PFSK-1 (cell line): ENCODE data around the gene BPIFB1.

ENCODE experiments used
- FOXP2 ChIP-seq: optimal IDR thresholded peaks from 2 replicates; pipeline ENCODE3; 2011; ENCODE audit warnings: borderline replicate concordance, control low read depth, inconsistent platforms; ENCODE audit not compliant: insufficient read depth; ENCODE audit errors: extremely low read length, extremely low read depth
- POLR2AphosphoS5 ChIP-seq: IDR thresholded peaks from 2 replicates; pipeline ENCODE4 v1.6.1; 2012; ENCODE audit warnings: low read depth, mild to moderate bottlenecking, control low read depth, low read length, moderate library complexity
- SIN3A ChIP-seq: IDR thresholded peaks from 2 replicates; pipeline ENCODE4 v1.6.1; 2012; ENCODE audit warnings: mild to moderate bottlenecking, low read length, moderate library complexity, borderline replicate concordance; ENCODE audit not compliant: insufficient read depth
- TAF1 ChIP-seq: IDR thresholded peaks from 2 replicates; pipeline ENCODE4 v1.6.1; 2012; ENCODE audit warnings: low read length, control low read depth, borderline replicate concordance; ENCODE audit not compliant: insufficient read depth
- TF ChIP-seq, protein P1 (sequence below), 2 experiments: IDR thresholded peaks; 2 replicates each; pipeline versions ENCODE4 v1.6.1 to v1.8.0; 2011 to 2012; ENCODE audit warnings: low read depth in 2 of 2, low read length in 2 of 2, control low read depth in 1 of 2, inconsistent platforms in 1 of 2, mild to moderate bottlenecking in 1 of 2, moderate library complexity in 1 of 2; ENCODE audit not compliant: insufficient read depth in 1 of 2

DNA sequence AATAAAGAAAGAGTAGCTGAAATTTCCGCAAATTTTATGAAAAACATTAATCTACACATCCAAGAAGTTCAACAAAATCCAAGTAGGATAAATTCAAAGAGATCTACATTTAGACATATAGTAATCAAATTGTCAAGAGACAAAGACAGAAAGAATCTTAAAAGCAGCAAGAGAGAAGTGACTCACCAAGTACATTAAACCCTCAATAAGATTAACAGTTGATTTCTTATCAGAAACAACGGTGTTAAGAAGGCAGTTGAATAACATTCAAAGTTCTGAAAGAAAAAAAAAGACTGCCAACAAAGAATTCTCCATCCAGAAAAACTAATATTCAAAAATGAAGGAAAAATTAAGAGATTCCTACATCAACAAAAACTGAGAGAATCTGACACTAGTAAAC lies 28.0 kb upstream of the BPIFB1 start:
- TF ChIP-seq TAF1 (no peak), POLR2AphosphoS5 (no peak), FOXP2 (no peak), SIN3A (no peak)
- TF ChIP-seq, protein P1, sequence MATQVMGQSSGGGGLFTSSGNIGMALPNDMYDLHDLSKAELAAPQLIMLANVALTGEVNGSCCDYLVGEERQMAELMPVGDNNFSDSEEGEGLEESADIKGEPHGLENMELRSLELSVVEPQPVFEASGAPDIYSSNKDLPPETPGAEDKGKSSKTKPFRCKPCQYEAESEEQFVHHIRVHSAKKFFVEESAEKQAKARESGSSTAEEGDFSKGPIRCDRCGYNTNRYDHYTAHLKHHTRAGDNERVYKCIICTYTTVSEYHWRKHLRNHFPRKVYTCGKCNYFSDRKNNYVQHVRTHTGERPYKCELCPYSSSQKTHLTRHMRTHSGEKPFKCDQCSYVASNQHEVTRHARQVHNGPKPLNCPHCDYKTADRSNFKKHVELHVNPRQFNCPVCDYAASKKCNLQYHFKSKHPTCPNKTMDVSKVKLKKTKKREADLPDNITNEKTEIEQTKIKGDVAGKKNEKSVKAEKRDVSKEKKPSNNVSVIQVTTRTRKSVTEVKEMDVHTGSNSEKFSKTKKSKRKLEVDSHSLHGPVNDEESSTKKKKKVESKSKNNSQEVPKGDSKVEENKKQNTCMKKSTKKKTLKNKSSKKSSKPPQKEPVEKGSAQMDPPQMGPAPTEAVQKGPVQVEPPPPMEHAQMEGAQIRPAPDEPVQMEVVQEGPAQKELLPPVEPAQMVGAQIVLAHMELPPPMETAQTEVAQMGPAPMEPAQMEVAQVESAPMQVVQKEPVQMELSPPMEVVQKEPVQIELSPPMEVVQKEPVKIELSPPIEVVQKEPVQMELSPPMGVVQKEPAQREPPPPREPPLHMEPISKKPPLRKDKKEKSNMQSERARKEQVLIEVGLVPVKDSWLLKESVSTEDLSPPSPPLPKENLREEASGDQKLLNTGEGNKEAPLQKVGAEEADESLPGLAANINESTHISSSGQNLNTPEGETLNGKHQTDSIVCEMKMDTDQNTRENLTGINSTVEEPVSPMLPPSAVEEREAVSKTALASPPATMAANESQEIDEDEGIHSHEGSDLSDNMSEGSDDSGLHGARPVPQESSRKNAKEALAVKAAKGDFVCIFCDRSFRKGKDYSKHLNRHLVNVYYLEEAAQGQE (IDR thresholded peaks at IDR 0.05; ENCODE audit: insufficient read depth in 1 of 2, low read depth in 2 of 2, low read length in 2 of 2), result no peak
